Measurements from ENCODE around the gene LLPH.
A peak's percentile ranks its signal among the peaks of the same experiment; 100 is the strongest.
"Not testable (repeated sequence)": the region's sequence is repeated elsewhere in the genome, so short reads cannot be mapped to it uniquely, and the experiment has no call there.

Gene LLPH

GRCh38 chr12:66130267-66131066 is at the start of gene LLPH:
LLPH (minus strand) TSS chr12:66130750; CDS start chr12:66129106, 1,644 bp downstream.
- DNase-seq (ENCODE audit: low read depth, low spot score) = peak; percentile 92

- no peak for DNase-seq (ENCODE audit: low read depth, low spot score)
Measured at GRCh38 chr12:66176105-66176900, 45.8 kb upstream of the LLPH start.

- DNase-seq (ENCODE audit: low read depth, low spot score) = not testable (repeated sequence)
Measured at GRCh38 chr12:66174391-66175325, 44.1 kb upstream of the LLPH start.

- no peak for DNase-seq (ENCODE audit: low read depth, low spot score)
Measured at GRCh38 chr12:66170606-66171005, 40.1 kb upstream of the LLPH start.

- DNase-seq (ENCODE audit: low read depth, low spot score) = peak; percentile 94
Measured at GRCh38 chr12:66169221-66170170, 38.9 kb upstream of the LLPH start, which contains the start of gene TMBIM4. TMBIM4 (minus strand) TSS chr12:66169996; CDS start chr12:66169951, 45 bp downstream.

GRCh38 chr12:66168410-66168809 is 37.9 kb upstream of the LLPH start:
- DNase-seq (ENCODE audit: low read depth, low spot score) = no peak

- no peak for DNase-seq (ENCODE audit: low read depth, low spot score)
Measured at GRCh38 chr12:66166561-66166960, 36.0 kb upstream of the LLPH start.

GRCh38 chr12:66165141-66165540 is 34.6 kb upstream of the LLPH start:
- DNase-seq (ENCODE audit: low read depth, low spot score) = no peak

GRCh38 chr12:66164349-66164821 is 33.8 kb upstream of the LLPH start:
- DNase-seq (ENCODE audit: low read depth, low spot score) = no peak

- DNase-seq (ENCODE audit: low read depth, low spot score) = no peak
Measured at GRCh38 chr12:66163289-66163688, 32.7 kb upstream of the LLPH start.

GRCh38 chr12:66162701-66163100 is 32.2 kb upstream of the LLPH start:
- no peak for DNase-seq (ENCODE audit: low read depth, low spot score)

GRCh38 chr12:66160704-66161103 is 30.2 kb upstream of the LLPH start:
- no peak for DNase-seq (ENCODE audit: low read depth, low spot score)

GRCh38 chr12:66159123-66159522 is 28.6 kb upstream of the LLPH start:
- DNase-seq (ENCODE audit: low read depth, low spot score) = no peak

GRCh38 chr12:66156654-66157053 is 26.1 kb upstream of the LLPH start:
- no peak for DNase-seq (ENCODE audit: low read depth, low spot score)

GRCh38 chr12:66154776-66155175 is 24.2 kb upstream of the LLPH start:
- no peak for DNase-seq (ENCODE audit: low read depth, low spot score)

GRCh38 chr12:66152732-66153131 is 22.2 kb upstream of the LLPH start:
- DNase-seq (ENCODE audit: low read depth, low spot score) = no peak

- DNase-seq (ENCODE audit: low read depth, low spot score) = no peak
Measured at GRCh38 chr12:66149702-66150398, 19.3 kb upstream of the LLPH start.

- no peak for DNase-seq (ENCODE audit: low read depth, low spot score)
Measured at GRCh38 chr12:66144791-66145754, 14.5 kb upstream of the LLPH start.
